ENCODE measurements around the gene TAOK3.

- TF ChIP-seq CTCF (IDR thresholded peaks at IDR 0.05; ENCODE audit: low read length) (no peak), EZH2 (IDR thresholded peaks at IDR 0.05; ENCODE audit: borderline replicate concordance, low read length) (no peak)
These were observed 85.0 kb downstream of the TAOK3 start for GRCh38 chr12:118287728-118288127.

Measured in OCI-LY1 (cell line).